Ascending aorta (tissue), 2 donors: ENCODE measurements around the gene C4orf54. TPM values are rescaled to one million over a fixed set of nuclear protein-coding genes. Genes with fewer than 3 reads are reported as not detected.
A peak's percentile ranks its signal among the peaks of the same experiment; 100 is the strongest.

Source experiments
- DNase-seq, 2 donors: peaks; one replicate each; pipeline ENCODE4 v3.0.0-alpha.2; 2019; ENCODE audit warnings: low spot score in 2 of 2
- H3K27ac ChIP-seq, 2 donors: fragments of 200-600 bp; sonication (generic); one replicate each; pipeline ENCODE4 v1.5.1; 2016 to 2017; ENCODE audit warnings: mild to moderate bottlenecking in 1 of 2
- H3K27me3 ChIP-seq: fragments of 200-600 bp; sonication (generic); one replicate; pipeline ENCODE4 v1.5.1; 2017
- H3K36me3 ChIP-seq, 2 donors: fragments of 200-600 bp; sonication (generic); one replicate each; pipeline ENCODE4 v1.5.1; 2016
- H3K4me1 ChIP-seq, 2 donors: fragments of 200-600 bp; sonication (generic); one replicate each; pipeline ENCODE4 v1.5.1; 2016 to 2017; ENCODE audit warnings: mild to moderate bottlenecking in 1 of 2
- H3K4me3 ChIP-seq, 2 donors: fragments of 200-600 bp; sonication (generic); one replicate each; pipeline ENCODE4 v1.5.1; 2016 to 2017; ENCODE audit warnings: mild to moderate bottlenecking in 1 of 2
- H3K9me3 ChIP-seq, 2 donors: fragments of 200-600 bp; sonication (generic); one replicate each; pipeline ENCODE4 v1.5.1; 2016
- intact Hi-C: fragments of 100-400 bp; cut with DNase I; formaldehyde crosslinking; loops from one replicate; pipeline ENCODE4 v1.15.1; 2023
- total RNA-seq: library from RNA; depleted of rRNA; stranded (reverse); fragments of >200 nt; gene quantifications from one replicate; pipeline ENCODE4 v1.1.0, GENCODE V29; 2016
- TF ChIP-seq, protein P1 (sequence below), 3 experiments: fragments of 200-600 bp in 2 of 3; fragments of 450-650 bp in 1 of 3; sonication (generic) in 2 of 3; IDR thresholded peaks; one replicate each; pipeline ENCODE4 v1.5.1; 2016 to 2019; ENCODE audit warnings: antibody characterized with exemption in 3 of 3, mild to moderate bottlenecking in 1 of 3, moderate library complexity in 1 of 3

C4orf54 gene
- not detected for total RNA-seq

DNA sequence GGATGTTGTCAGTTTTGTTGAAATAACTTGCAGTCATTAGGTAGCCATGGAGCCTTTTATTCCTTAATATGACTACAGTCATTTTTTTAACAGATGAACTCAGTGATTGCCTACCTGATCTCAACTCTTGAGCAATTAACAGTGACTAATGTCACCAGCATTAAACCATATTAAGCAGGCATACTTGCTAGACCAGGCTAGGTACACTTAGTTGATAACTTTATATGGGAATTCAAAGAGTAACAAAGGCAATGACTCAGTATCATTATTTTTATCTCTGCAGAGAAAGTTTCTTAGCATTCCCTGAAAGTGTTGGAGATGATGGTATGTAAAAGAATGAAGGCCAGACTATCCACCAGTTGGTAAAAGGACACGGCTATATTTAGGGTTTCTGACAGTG lies at the start of gene C4orf54:
Gene C4orf54 (minus strand): TSS at position 31 of the 400 bp plus-strand sequence. CDS start 3,180 bp downstream, outside the sequence.
- no peak for DNase-seq
- H3K27ac ChIP-seq: peak within 1 kb of the TSS in 1 of 2 donors; percentile 34
- no peaks in the 10 kb centered on the region for H3K9me3 ChIP-seq
- H3K4me1 ChIP-seq: peaks cover 3 to 4% of the 10 kb centered on the region in 2 donors
- H3K27me3 ChIP-seq: no peaks in the 10 kb centered on the region
- no peak within 1 kb of the TSS for H3K4me3 ChIP-seq
- TF ChIP-seq, protein P1, sequence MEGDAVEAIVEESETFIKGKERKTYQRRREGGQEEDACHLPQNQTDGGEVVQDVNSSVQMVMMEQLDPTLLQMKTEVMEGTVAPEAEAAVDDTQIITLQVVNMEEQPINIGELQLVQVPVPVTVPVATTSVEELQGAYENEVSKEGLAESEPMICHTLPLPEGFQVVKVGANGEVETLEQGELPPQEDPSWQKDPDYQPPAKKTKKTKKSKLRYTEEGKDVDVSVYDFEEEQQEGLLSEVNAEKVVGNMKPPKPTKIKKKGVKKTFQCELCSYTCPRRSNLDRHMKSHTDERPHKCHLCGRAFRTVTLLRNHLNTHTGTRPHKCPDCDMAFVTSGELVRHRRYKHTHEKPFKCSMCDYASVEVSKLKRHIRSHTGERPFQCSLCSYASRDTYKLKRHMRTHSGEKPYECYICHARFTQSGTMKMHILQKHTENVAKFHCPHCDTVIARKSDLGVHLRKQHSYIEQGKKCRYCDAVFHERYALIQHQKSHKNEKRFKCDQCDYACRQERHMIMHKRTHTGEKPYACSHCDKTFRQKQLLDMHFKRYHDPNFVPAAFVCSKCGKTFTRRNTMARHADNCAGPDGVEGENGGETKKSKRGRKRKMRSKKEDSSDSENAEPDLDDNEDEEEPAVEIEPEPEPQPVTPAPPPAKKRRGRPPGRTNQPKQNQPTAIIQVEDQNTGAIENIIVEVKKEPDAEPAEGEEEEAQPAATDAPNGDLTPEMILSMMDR (IDR thresholded peaks at IDR 0.05): no peak
- intact Hi-C loops: loop anchor here (5.0 kb wide), 2 partner anchors 65 to 95 kb away; partner anchors contain the start of gene TRMT10A
- no peaks in the 10 kb centered on the region for H3K36me3 ChIP-seq

DNA sequence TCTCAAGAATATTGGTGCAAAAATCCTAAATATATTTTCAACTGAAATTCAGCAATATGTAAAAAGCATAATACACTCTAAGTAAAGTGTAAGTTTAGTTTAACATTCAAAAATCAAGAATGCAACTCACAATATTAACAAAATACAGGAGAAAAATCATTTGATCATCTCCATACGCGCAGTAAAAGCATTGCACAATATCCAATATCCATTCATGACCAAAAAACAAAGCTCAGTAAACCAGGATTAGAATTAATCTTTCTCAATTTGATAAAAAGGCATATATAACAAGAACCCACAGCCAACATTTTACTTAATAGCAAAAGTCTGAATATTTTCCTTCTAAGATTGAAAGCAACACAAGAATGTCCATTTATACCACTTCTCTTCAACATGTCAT lies 48.3 kb upstream of the C4orf54 start:
- Histone ChIP-seq H3K27ac (no peak overlapping the region), H3K4me3 (no peak overlapping the region), H3K27me3 (no peaks in the 10 kb centered on the region), H3K4me1 (no peaks in the 10 kb centered on the region), H3K36me3 (no peaks in the 10 kb centered on the region), H3K9me3 (no peaks in the 10 kb centered on the region)
- DNase-seq: no peak
- intact Hi-C loops: no loop called here
- TF ChIP-seq, protein P1 (IDR thresholded peaks at IDR 0.05): no peak

DNA sequence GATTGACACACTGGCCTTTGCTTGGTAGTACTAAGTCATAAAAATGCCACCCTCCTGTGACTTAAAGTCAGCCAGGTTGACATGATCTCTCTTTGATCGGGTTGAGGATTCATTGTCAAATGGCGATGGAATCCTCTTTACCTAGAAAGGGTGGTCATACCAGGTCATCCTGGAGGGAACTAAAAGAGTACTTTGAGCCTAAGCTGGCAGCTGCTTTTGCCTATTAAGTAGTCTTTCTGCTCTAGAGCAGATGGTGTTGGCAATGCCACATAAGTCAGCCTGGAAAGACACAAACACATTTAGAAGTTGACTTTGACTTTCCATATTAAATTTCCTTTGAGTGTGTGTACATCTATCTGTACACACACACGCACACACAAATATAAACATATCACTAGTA lies 39.2 kb upstream of the C4orf54 start:
- DNase-seq: no peak
- Histone ChIP-seq H3K27ac (no peak overlapping the region), H3K36me3 (no peaks in the 10 kb centered on the region), H3K9me3 (no peaks in the 10 kb centered on the region), H3K4me3 (no peak overlapping the region), H3K27me3 (no peaks in the 10 kb centered on the region), H3K4me1 (no peaks in the 10 kb centered on the region)
- intact Hi-C loops: no loop called here
- TF ChIP-seq, protein P1 (IDR thresholded peaks at IDR 0.05): no peak

DNA sequence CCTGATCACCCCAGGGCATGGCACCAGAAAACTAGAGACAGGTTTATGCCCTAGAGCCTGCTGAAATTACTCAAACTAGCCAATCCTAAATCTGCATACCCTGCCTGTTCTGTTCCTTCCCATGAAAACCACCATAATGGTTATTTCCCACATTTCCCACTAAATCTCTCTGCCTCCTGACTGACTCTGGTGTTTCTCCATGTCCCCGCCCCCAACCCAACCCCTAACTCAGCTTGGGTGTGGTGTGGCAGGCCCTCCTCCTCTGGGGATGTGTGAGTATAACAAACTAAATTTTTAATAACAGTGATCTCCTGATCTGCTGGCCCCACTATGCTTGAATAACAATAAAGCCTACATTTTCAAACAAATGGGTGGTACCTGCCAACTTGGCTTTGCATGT lies 35.5 kb upstream of the C4orf54 start:
- Histone ChIP-seq H3K4me1 (no peaks in the 10 kb centered on the region), H3K27me3 (no peaks in the 10 kb centered on the region), H3K36me3 (no peaks in the 10 kb centered on the region), H3K9me3 (peaks cover 0 to 18% of the 10 kb centered on the region in 2 donors), H3K4me3 (no peak overlapping the region), H3K27ac (no peak overlapping the region)
- no peak for DNase-seq
- TF ChIP-seq, protein P1 (IDR thresholded peaks at IDR 0.05): no peak
- intact Hi-C loops: no loop called here

DNA sequence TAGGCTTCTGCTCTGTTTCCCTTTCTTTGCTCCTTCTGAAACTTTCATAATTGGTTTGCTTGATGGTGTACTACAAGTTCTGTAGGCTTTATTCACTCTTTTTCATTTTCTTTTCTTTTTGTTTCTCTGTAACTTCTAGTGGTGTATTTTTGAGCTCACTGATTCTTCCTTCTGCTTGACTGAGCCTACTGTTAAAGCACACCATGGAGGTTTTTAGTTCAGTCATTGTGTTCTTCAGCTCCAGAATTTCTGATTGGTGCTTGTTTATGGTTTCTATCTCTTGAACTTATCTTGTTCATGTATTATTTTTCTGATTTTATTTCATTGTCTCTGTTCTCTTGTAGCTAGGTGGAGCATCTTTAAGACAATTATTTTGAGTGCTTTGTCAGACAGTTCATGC lies 33.4 kb upstream of the C4orf54 start:
- no peak overlapping the region for H3K4me3 ChIP-seq
- intact Hi-C loops: no loop called here
- no peaks in the 10 kb centered on the region for H3K36me3 ChIP-seq
- no peak overlapping the region for H3K27ac ChIP-seq
- no peak for DNase-seq
- TF ChIP-seq, protein P1 (IDR thresholded peaks at IDR 0.05): no peak
- no peaks in the 10 kb centered on the region for H3K27me3 ChIP-seq
- H3K9me3 ChIP-seq: peaks cover 0 to 18% of the 10 kb centered on the region in 2 donors
- H3K4me1 ChIP-seq: no peaks in the 10 kb centered on the region

DNA sequence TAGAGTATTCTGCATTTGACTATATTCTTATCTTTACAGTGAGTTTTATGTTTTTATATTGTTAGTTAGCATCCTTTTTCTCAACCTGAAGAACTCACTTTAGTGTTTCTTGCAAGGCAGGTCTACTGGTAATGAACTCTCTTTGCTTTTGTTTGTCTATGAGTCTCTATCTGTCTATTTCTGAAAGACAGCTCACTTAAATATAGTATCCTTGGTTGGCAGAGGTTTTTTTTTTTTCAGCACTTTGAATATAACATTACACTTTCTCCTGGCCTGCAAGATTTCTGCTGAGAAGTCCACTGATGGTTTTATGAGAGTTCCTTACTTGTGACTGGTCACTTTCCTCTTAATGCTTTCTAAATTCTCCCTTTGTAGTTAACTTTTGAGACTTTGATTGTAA lies 32.8 kb upstream of the C4orf54 start:
- TF ChIP-seq, protein P1 (IDR thresholded peaks at IDR 0.05): no peak
- DNase-seq: no peak
- Histone ChIP-seq H3K9me3 (peaks cover 0 to 18% of the 10 kb centered on the region in 2 donors), H3K27ac (no peak overlapping the region), H3K4me3 (no peak overlapping the region), H3K4me1 (no peaks in the 10 kb centered on the region), H3K36me3 (no peaks in the 10 kb centered on the region), H3K27me3 (no peaks in the 10 kb centered on the region)
- intact Hi-C loops: no loop called here
